GM21723 (cell line): ENCODE data around the gene SEMA6A.

Source experiments
- ATAC-seq: cut with Tn5 transposase; IDR thresholded peaks from one replicate; pipeline ENCODE4 v1.9.1; 2021; ENCODE audit warnings: mild to moderate bottlenecking, moderate library complexity; ENCODE audit not compliant: unreplicated experiment

SEMA6A gene

GRCh38 chr5:116497631-116498030, 77.0 kb downstream of the SEMA6A start:
- ATAC-seq, result no peak

- ATAC-seq, result no peak
These were observed 78.8 kb downstream of the SEMA6A start for GRCh38 chr5:116495786-116496357.

DNA sequence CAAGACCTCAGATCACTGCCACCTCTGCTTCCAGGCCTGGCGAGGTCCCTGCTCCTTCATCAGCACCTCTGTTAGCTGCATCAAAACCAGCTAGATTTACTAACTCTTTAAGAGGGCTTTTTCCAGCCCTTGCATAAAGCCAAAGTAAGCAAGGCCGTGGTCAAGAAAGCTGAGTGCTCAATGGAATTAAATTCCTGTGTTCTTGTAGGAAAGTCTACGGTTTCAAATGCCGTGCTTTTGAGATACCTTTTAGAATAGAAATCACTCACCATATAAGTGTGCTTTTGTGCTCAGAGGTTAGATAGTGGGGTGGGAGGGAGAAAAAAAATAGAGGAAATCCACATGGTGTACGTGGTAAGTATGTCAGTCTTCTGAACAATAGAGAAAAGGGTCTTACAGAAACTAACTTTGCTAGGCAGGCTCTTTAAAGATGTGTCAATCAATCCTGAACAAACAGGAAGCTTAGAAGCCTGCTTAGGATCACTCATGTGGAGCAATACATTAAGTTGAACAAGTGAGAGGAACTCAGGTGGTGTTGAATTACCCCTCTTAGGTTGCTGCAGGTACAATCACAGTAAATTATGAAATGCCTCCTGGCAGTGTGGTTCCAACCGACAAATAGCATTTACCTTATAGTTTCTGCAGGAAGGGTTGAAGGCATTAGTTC, 79.7 kb downstream of the SEMA6A start:
- no peak for ATAC-seq

- no peak for ATAC-seq
These were observed 81.8 kb downstream of the SEMA6A start for GRCh38 chr5:116492776-116493175.

- ATAC-seq, result peak; percentile 67
These were observed 82.5 kb downstream of the SEMA6A start for GRCh38 chr5:116492016-116492623.

GRCh38 chr5:116488356-116489041, 86.1 kb downstream of the SEMA6A start:
- no peak for ATAC-seq

DNA sequence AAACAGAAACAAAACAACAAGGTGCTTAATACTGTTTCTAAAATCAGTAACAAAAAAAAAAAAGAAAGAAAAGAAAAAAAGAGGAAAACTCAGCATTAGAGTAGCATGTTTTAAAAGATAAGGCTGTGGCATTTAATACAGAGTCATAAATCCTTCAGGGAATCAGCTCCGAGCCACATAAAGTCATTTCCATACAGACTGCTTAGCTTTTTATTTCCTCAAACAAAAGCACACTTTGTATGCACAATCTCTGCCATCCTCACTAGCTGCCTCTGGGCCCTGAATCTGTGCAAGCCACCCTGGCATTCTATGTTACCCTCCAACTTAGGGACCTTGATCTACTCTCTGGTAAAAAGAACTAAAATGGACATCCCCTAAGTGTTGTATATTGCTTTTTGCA, 87.6 kb downstream of the SEMA6A start:
- ATAC-seq, result no peak

GRCh38 chr5:116486588-116486987, 88.0 kb downstream of the SEMA6A start:
- no peak for ATAC-seq

- ATAC-seq, result no peak
These were observed 90.0 kb downstream of the SEMA6A start for GRCh38 chr5:116484645-116485044.

GRCh38 chr5:116482394-116482793, 92.2 kb downstream of the SEMA6A start:
- no peak for ATAC-seq

- no peak for ATAC-seq
These were observed 93.6 kb downstream of the SEMA6A start for GRCh38 chr5:116480894-116481510.

DNA sequence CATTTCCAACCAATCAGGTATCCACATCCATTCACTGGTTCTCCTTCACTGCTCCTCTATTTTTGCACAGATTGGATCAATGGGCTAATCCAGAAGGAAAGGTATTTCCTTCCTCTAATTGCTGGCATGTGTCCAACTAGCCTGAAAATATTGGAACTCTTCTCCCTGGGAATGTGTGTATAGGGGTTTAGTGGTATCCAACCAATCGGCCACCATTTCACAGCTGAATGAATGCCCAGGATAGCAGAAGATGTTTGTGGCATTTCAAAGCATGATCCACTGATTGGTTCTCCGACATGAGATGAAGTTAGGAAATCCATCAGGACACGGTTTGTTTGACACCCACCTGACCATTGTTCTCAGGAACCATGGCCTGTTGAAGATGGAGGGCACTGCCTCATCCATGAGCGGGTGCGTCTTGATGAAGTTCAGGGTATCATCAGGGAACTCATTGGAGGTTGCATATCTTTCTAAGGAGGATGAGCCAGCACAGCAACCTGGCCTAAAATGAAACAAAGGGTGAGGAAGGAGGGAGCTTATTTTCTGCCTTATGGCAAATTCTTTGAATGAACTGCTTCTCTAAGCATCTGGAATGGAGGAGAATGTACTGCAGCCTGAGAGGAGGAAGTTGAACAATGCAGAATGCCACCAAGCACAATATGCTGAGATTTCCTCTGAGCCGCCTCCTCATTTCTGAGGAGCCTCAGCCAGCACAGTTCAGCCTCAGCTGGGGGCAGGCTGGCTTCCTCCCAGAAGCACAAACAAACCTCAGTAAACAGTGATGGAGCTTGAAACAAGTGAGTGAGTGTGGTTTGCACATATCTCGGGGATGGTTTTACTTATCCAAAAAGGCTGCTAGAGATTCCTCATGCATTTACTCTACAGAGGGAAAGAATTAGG, 94.6 kb downstream of the SEMA6A start:
- ATAC-seq, result no peak

DNA sequence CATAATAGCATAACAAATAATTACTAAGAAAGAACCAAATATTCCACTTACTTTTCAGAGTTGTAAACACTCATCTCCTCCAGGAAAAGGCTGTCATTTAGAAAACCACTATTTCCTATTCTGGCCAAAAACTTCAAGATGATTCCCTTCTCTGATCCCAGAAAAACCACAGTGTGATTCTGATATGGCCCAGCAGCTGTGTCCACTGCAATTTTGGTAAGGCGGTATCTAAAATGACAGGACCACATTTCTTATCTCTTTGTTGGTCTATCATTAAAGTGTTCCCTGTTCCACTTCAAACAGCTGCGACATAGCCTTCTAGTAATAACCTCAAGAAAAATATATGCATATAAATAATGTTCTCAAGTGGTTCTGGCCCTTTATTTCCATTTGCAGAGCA, 96.1 kb downstream of the SEMA6A start:
- no peak for ATAC-seq

DNA sequence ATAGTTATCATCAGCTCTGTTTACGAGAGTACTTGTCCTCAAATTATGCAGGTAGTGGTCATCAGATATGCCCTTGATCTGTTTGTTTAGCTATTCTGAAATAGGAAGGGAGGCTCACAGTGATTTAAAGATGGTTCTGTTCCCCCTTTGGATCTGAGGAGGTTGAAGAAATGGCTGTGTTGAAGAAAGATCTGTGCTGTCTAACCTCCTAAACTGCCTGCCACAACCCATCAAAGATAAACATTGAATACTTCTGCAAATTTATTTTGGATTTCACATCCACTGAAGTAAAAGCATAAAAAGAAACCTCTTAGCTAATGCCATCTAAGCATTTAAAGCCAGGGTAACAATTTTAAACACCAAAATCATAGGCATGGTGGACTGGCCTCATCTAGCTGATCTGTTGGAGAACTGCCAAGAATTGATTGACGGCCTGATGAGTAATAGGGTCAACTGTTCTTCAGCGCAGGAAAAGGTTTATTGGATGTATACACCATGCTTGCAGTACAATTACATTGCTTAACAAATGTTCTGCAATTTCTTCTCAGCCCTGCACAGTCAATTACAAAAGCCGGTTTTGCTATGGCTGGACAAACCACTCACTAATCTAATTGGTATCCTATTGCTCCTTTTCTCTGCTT, 97.6 kb downstream of the SEMA6A start:
- ATAC-seq, result no peak

DNA sequence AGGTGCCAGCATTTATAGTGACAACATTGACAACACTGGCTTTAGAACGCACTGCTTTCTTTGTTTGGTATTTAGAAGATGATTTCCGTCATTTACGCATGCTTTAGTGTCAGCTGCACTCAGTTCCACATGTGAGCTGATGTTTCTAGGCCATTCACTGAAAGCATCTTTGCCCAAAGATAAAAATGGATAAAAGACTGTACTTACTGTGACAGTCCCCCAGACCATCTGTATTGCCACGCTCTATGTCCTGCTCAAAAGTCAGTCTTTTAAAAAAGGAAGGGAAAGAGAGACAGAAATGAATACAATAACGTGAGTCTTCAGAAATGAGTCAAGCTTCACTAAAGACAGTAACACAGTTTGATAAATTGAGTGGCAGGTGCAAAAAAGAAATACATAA, 99.3 kb downstream of the SEMA6A start:
- ATAC-seq, result no peak

DNA sequence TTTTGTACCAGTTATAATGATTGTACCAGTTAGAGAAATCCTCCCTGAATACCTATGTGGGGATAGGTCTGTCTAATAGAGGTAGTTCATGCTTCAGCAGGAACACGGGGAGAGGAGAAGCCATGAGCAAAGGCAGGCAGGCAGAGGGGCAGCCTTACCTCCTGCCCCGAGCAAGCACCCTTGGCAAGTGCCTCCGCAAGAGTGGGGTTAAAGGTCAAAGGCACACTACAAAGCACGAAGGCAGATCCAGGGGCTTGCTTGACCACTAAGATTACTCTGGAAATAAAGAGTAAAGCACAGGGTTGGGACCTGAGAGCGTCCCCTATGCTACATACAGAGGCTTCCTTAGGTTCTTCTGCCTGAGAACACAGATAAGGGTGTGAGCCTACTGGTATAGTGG, 100.9 kb downstream of the SEMA6A start:
- no peak for ATAC-seq

GRCh38 chr5:116472274-116472673, 102.3 kb downstream of the SEMA6A start:
- no peak for ATAC-seq

DNA sequence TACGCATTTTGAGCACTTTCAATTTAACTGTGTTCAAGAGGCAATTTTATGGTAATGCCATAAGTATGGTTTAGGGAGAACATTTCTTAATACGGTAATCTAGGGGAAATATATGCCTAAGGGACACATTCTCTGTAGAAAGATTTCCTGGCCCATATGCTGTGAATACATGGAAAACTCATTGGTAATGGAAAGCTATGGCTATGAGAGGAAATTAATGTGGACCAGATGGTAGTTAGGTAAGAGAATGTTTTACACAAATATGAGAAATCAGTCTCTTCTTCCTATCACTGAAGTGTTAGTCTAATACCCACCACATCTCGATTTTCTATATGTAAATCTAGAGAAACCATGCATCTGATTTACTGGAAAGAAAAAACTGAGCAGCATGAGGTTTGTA, 105.0 kb downstream of the SEMA6A start:
- ATAC-seq, result no peak

GRCh38 chr5:116468583-116468982, 106.0 kb downstream of the SEMA6A start:
- ATAC-seq, result no peak

DNA sequence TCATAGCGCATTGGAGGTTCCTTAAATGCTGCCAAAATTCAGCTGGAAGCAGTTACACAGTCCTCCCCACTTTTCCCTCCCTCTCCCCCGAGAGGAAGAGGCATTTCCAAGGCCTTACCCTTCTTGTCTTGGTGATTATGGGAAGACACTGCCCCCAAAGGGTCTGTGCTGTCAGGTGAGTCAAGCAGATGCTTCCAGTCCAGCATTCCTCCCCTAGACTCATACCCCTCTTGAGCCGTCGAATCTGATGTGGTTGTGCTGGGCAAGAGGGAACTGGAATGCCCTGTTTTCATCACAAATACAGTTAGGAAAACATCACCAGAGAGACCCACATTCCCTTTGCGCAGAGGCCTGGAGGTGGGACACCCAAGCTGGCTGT, 107.2 kb downstream of the SEMA6A start:
- ATAC-seq, result no peak
